ENCODE measurements around the gene PPP2CA.

GRCh38 chr5:134151723-134152122, 74.2 kb downstream of the PPP2CA start:
- no peak for TF ChIP-seq NR3C1 (CRISPR knock-in tag; conservative IDR thresholded peaks at IDR 0.05; ENCODE audit: low read depth)
- no peak for TF ChIP-seq FOXJ3 (CRISPR knock-in tag; IDR thresholded peaks at IDR 0.05; ENCODE audit: borderline replicate concordance)
- TF ChIP-seq CTCF (IDR thresholded peaks at IDR 0.05), result no peak
- TF ChIP-seq PREB (CRISPR knock-in tag; IDR thresholded peaks at IDR 0.05; ENCODE audit: borderline replicate concordance), result no peak
- no peak for TF ChIP-seq TCF7 (CRISPR knock-in tag; IDR thresholded peaks at IDR 0.05; ENCODE audit: low read depth)
- TF ChIP-seq SMAD3 (CRISPR knock-in tag; IDR thresholded peaks at IDR 0.05; ENCODE audit: borderline replicate concordance), result no peak
- no peak for TF ChIP-seq JUN (CRISPR knock-in tag; IDR thresholded peaks at IDR 0.05)

All from WTC11 (cell line).